ENCODE measurements around the gene RHBDL2. TPM values are rescaled to one million over a fixed set of nuclear protein-coding genes. Genes with fewer than 3 reads are reported as not detected.
"Not testable (repeated sequence)": the region's sequence is repeated elsewhere in the genome, so short reads cannot be mapped to it uniquely, and the experiment has no call there.

The RHBDL2 gene
- total RNA-seq, 3 donors from 2014 or later, result not detected

- Mint-ChIP-seq H3K27me3 (ENCODE audit: low read depth) (no peaks in the 10 kb centered on the region), H3K4me3 (peak within 1 kb of the TSS; percentile 91), H3K36me3 (ENCODE audit: insufficient read depth) (peaks cover 2% of the 10 kb centered on the region), H3K4me1 (ENCODE audit: low read depth) (peaks cover 27% of the 10 kb centered on the region), H3K9me3 (no peaks in the 10 kb centered on the region)
- ATAC-seq (peak; percentile 99 to 100), DNase-seq (peak; percentile 95)
Measured at GRCh38 chr1:38873027-38873969, 68.3 kb downstream of the RHBDL2 start, which contains the start of gene MYCBP. Gene MYCBP (minus strand): TSS chr1:38873348. CDS start chr1:38873305, 43 bp downstream.

GRCh38 chr1:38872401-38873026 lies 69.1 kb downstream of the RHBDL2 start:
- H3K36me3 Mint-ChIP-seq (ENCODE audit: insufficient read depth), result peaks cover 7% of the 10 kb centered on the region
- no peaks in the 10 kb centered on the region for H3K9me3 Mint-ChIP-seq
- H3K4me1 Mint-ChIP-seq (ENCODE audit: low read depth), result peaks cover 30% of the 10 kb centered on the region
- H3K4me3 Mint-ChIP-seq, result peak overlapping the region; percentile 91
- no peaks in the 10 kb centered on the region for H3K27me3 Mint-ChIP-seq (ENCODE audit: low read depth)
- ATAC-seq (peak; percentile 30 to 47), DNase-seq (peak; percentile 16)

GRCh38 chr1:38870996-38871395 lies 70.6 kb downstream of the RHBDL2 start:
- Mint-ChIP-seq H3K9me3 (no peaks in the 10 kb centered on the region), H3K27me3 (ENCODE audit: low read depth) (no peaks in the 10 kb centered on the region), H3K4me3 (peak overlapping the region; percentile 20), H3K4me1 (ENCODE audit: low read depth) (peaks cover 30% of the 10 kb centered on the region), H3K36me3 (ENCODE audit: insufficient read depth) (peaks cover 9% of the 10 kb centered on the region)
- no peak for ATAC-seq
- DNase-seq, result no peak

- Mint-ChIP-seq H3K27me3 (ENCODE audit: low read depth) (no peaks in the 10 kb centered on the region), H3K9me3 (no peaks in the 10 kb centered on the region), H3K36me3 (ENCODE audit: insufficient read depth) (peaks cover 16% of the 10 kb centered on the region), H3K4me1 (ENCODE audit: low read depth) (peaks cover 30% of the 10 kb centered on the region), H3K4me3 (no peak overlapping the region)
- ATAC-seq (no peak), DNase-seq (no peak)
Measured at GRCh38 chr1:38867208-38867607, 74.4 kb downstream of the RHBDL2 start.

GRCh38 chr1:38865112-38865715 lies 76.4 kb downstream of the RHBDL2 start:
- H3K4me1 Mint-ChIP-seq (ENCODE audit: low read depth), result peaks cover 34% of the 10 kb centered on the region
- DNase-seq (no peak), ATAC-seq (peak in 1 of 2 donors; percentile 25)
- H3K4me3 Mint-ChIP-seq, result no peak overlapping the region
- H3K27me3 Mint-ChIP-seq (ENCODE audit: low read depth), result no peaks in the 10 kb centered on the region
- peaks cover 16% of the 10 kb centered on the region for H3K36me3 Mint-ChIP-seq (ENCODE audit: insufficient read depth)
- H3K9me3 Mint-ChIP-seq, result no peaks in the 10 kb centered on the region

- Mint-ChIP-seq H3K27me3 (ENCODE audit: low read depth) (no peaks in the 10 kb centered on the region), H3K36me3 (ENCODE audit: insufficient read depth) (peaks cover 15% of the 10 kb centered on the region), H3K9me3 (no peaks in the 10 kb centered on the region), H3K4me1 (ENCODE audit: low read depth) (peaks cover 53% of the 10 kb centered on the region), H3K4me3 (peak overlapping the region; percentile 92)
- ATAC-seq (no peak), DNase-seq (no peak)
Measured at GRCh38 chr1:38860454-38860795, 81.2 kb downstream of the RHBDL2 start.

GRCh38 chr1:38859561-38860453 lies 81.8 kb downstream of the RHBDL2 start, which contains the start of gene RRAGC:
Gene RRAGC (minus strand): TSS chr1:38859772. CDS start chr1:38859646, 126 bp downstream.
- DNase-seq (peak; percentile 96), ATAC-seq (peak; percentile 96 to 98)
- Mint-ChIP-seq H3K36me3 (ENCODE audit: insufficient read depth) (peaks cover 21% of the 10 kb centered on the region), H3K4me1 (ENCODE audit: low read depth) (peaks cover 56% of the 10 kb centered on the region), H3K4me3 (peak within 1 kb of the TSS; percentile 92), H3K27me3 (ENCODE audit: low read depth) (no peaks in the 10 kb centered on the region), H3K9me3 (no peaks in the 10 kb centered on the region)

- Mint-ChIP-seq H3K27me3 (ENCODE audit: low read depth) (no peaks in the 10 kb centered on the region), H3K36me3 (ENCODE audit: insufficient read depth) (peaks cover 21% of the 10 kb centered on the region), H3K4me1 (ENCODE audit: low read depth) (peaks cover 58% of the 10 kb centered on the region), H3K4me3 (peak overlapping the region; percentile 92), H3K9me3 (no peaks in the 10 kb centered on the region)
- peak; percentile 32 for DNase-seq
- peak; percentile 36 to 45 for ATAC-seq
Measured at GRCh38 chr1:38858833-38859560, 82.6 kb downstream of the RHBDL2 start.

GRCh38 chr1:38852780-38853179 lies 88.8 kb downstream of the RHBDL2 start:
- DNase-seq (no peak), ATAC-seq (peak; percentile 79 to 84)
- Mint-ChIP-seq H3K4me1 (ENCODE audit: low read depth) (peaks cover 34% of the 10 kb centered on the region), H3K9me3 (no peaks in the 10 kb centered on the region), H3K36me3 (ENCODE audit: insufficient read depth) (peaks cover 36% of the 10 kb centered on the region), H3K27me3 (ENCODE audit: low read depth) (no peaks in the 10 kb centered on the region), H3K4me3 (no peak overlapping the region)

GRCh38 chr1:38848071-38848470 lies 93.6 kb downstream of the RHBDL2 start:
- no peaks in the 10 kb centered on the region for H3K9me3 Mint-ChIP-seq
- H3K4me3 Mint-ChIP-seq, result no peak overlapping the region
- DNase-seq, result no peak
- no peaks in the 10 kb centered on the region for H3K27me3 Mint-ChIP-seq (ENCODE audit: low read depth)
- peaks cover 21% of the 10 kb centered on the region for H3K4me1 Mint-ChIP-seq (ENCODE audit: low read depth)
- peaks cover 44% of the 10 kb centered on the region for H3K36me3 Mint-ChIP-seq (ENCODE audit: insufficient read depth)
- ATAC-seq, result no peak

- Mint-ChIP-seq H3K4me1 (ENCODE audit: low read depth) (peaks cover 12% of the 10 kb centered on the region), H3K4me3 (no peak overlapping the region), H3K27me3 (ENCODE audit: low read depth) (no peaks in the 10 kb centered on the region), H3K9me3 (no peaks in the 10 kb centered on the region), H3K36me3 (ENCODE audit: insufficient read depth) (peaks cover 38% of the 10 kb centered on the region)
- DNase-seq (no peak), ATAC-seq (no peak)
Measured at GRCh38 chr1:38846210-38846609, 95.4 kb downstream of the RHBDL2 start.

GRCh38 chr1:38845088-38845487 lies 96.5 kb downstream of the RHBDL2 start:
- H3K27me3 Mint-ChIP-seq (ENCODE audit: low read depth); DNase-seq; H3K9me3 Mint-ChIP-seq; ATAC-seq; H3K4me3 Mint-ChIP-seq: not testable (repeated sequence)
- Mint-ChIP-seq H3K4me1 (ENCODE audit: low read depth) (peaks cover 14% of the 10 kb centered on the region), H3K36me3 (ENCODE audit: insufficient read depth) (peaks cover 37% of the 10 kb centered on the region)

GRCh38 chr1:38840281-38840680 lies 101.3 kb downstream of the RHBDL2 start:
- ATAC-seq (no peak), DNase-seq (no peak)
- H3K36me3 Mint-ChIP-seq (ENCODE audit: insufficient read depth), result peaks cover 40% of the 10 kb centered on the region
- no peaks in the 10 kb centered on the region for H3K9me3 Mint-ChIP-seq
- no peaks in the 10 kb centered on the region for H3K27me3 Mint-ChIP-seq (ENCODE audit: low read depth)
- no peak overlapping the region for H3K4me3 Mint-ChIP-seq
- peaks cover 10% of the 10 kb centered on the region for H3K4me1 Mint-ChIP-seq (ENCODE audit: low read depth)
